ENCODE results near the gene PRKX. TPM values are rescaled to one million over a fixed set of nuclear protein-coding genes. Genes with fewer than 3 reads are reported as not detected.
"Not testable (repeated sequence)": the region's sequence is repeated elsewhere in the genome, so short reads cannot be mapped to it uniquely, and the experiment has no call there.

The PRKX gene
- polyA plus RNA-seq, 1 experiment, result 13.7 TPM

DNA sequence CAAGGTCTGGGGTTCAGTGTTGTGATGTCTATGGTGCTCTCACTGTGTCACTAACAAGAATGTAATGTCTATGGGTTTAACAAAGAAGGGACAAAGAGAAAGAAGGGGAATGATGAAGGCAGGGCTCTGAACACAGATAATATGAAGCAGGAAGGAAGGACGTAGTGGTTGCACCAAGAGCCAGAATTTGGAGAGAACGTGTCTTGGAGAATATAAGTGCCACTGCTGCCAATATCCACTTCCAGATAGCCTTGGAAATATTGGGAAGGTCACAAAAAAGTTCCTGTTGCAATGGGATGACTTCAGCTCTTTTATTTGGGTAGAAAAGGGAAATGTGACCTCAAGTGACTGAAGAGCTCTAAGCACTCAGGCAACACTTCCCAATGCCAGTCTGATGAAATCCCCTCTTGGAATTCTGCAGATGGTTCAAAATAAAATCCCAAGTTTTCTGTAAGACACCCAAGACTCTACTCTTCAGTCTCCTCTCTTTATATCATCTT is 131.8 kb downstream of the PRKX start:
- ChIA-PET CTCF (no interaction called here), POLR2A (no interaction called here)
- TF ChIP-seq, protein P1, sequence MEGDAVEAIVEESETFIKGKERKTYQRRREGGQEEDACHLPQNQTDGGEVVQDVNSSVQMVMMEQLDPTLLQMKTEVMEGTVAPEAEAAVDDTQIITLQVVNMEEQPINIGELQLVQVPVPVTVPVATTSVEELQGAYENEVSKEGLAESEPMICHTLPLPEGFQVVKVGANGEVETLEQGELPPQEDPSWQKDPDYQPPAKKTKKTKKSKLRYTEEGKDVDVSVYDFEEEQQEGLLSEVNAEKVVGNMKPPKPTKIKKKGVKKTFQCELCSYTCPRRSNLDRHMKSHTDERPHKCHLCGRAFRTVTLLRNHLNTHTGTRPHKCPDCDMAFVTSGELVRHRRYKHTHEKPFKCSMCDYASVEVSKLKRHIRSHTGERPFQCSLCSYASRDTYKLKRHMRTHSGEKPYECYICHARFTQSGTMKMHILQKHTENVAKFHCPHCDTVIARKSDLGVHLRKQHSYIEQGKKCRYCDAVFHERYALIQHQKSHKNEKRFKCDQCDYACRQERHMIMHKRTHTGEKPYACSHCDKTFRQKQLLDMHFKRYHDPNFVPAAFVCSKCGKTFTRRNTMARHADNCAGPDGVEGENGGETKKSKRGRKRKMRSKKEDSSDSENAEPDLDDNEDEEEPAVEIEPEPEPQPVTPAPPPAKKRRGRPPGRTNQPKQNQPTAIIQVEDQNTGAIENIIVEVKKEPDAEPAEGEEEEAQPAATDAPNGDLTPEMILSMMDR (IDR thresholded peaks at IDR 0.05; ENCODE audit: low read depth, low read length), result no peak
- no peaks in the 10 kb centered on the region for H3K9me3 ChIP-seq (ENCODE audit: control insufficient read depth, insufficient read depth, low read length)
- no peaks in the 10 kb centered on the region for H3K27me3 ChIP-seq (ENCODE audit: control insufficient read depth, insufficient read depth, low read length)
- no peak overlapping the region for H3K4me3 ChIP-seq (ENCODE audit: low read depth, low read length)
- DNase-seq (ENCODE audit: low read depth, low spot score), result no peak
- no peak overlapping the region for H3K27ac ChIP-seq (ENCODE audit: low read depth, low read length)

DNA sequence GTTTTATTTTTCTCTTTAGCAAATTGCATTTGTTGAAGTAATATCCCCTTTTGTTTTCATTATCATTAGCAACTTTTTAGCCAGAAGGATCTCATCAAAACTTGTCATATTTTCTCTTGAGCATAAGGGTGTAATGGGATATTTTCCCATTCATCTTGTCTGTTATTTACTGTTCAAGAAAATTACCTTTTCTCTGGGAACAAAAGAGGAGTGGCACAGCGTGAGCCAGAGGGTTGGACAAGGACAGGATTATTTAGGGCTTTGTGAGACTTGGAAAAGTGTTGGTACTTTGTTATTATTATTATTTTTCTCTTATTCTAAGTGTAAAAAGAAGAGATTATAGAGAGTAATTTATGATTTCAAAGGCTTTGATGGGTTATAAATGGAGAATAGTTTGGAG is 135.9 kb downstream of the PRKX start:
- CTCF ChIA-PET, result no interaction called here
- POLR2A ChIA-PET, result interaction anchor here (1.0 kb wide), 1 partner anchor 28 kb away, joined by 4 read pairs; no protein-coding TSS in a partner anchor
- Histone ChIP-seq H3K27ac (ENCODE audit: low read depth, low read length) (no peak overlapping the region), H3K4me3 (ENCODE audit: low read depth, low read length) (no peak overlapping the region), H3K27me3 (ENCODE audit: control insufficient read depth, insufficient read depth, low read length) (no peaks in the 10 kb centered on the region), H3K9me3 (ENCODE audit: control insufficient read depth, insufficient read depth, low read length) (no peaks in the 10 kb centered on the region)
- no peak for DNase-seq (ENCODE audit: low read depth, low spot score)
- TF ChIP-seq, protein P1 (IDR thresholded peaks at IDR 0.05; ENCODE audit: low read depth, low read length), result no peak

GRCh38 chrX:3576886-3577501 is 136.5 kb downstream of the PRKX start:
- no peak overlapping the region for H3K4me3 ChIP-seq (ENCODE audit: low read depth, low read length)
- DNase-seq (ENCODE audit: low read depth, low spot score), result peak; percentile 54
- ChIA-PET CTCF (no interaction called here), POLR2A (interaction anchor here (1.0 kb wide), 1 partner anchor 28 kb away, joined by 4 read pairs; no protein-coding TSS in a partner anchor)
- TF ChIP-seq, protein P1 (IDR thresholded peaks at IDR 0.05; ENCODE audit: low read depth, low read length), result no peak
- no peak overlapping the region for H3K27ac ChIP-seq (ENCODE audit: low read depth, low read length)
- H3K9me3 ChIP-seq (ENCODE audit: control insufficient read depth, insufficient read depth, low read length), result no peaks in the 10 kb centered on the region
- H3K27me3 ChIP-seq (ENCODE audit: control insufficient read depth, insufficient read depth, low read length), result no peaks in the 10 kb centered on the region

DNA sequence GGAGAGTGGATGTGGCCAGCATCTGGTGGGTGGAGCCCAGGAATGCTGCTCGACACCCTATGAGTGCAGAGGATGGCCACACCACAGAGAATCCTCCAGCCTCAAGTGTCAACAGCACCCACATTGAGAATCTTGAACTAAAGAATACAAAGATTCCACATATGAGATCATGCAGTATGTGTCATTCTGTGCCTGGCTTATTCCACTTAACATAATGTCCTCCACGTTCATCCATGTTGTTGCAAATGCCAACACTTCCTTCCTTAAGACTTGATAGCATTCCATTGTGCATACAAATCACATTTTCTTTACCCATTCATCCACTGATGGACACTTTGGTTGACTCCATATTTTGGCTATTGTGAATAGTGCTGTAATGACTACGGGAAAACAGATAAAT is 145.8 kb downstream of the PRKX start:
- H3K9me3 ChIP-seq (ENCODE audit: control insufficient read depth, insufficient read depth, low read length), result no peaks in the 10 kb centered on the region
- no peaks in the 10 kb centered on the region for H3K27me3 ChIP-seq (ENCODE audit: control insufficient read depth, insufficient read depth, low read length)
- H3K27ac ChIP-seq (ENCODE audit: low read depth, low read length), result no peak overlapping the region
- DNase-seq (ENCODE audit: low read depth, low spot score), result no peak
- ChIA-PET POLR2A (no interaction called here), CTCF (no interaction called here)
- no peak overlapping the region for H3K4me3 ChIP-seq (ENCODE audit: low read depth, low read length)
- TF ChIP-seq, protein P1 (IDR thresholded peaks at IDR 0.05; ENCODE audit: low read depth, low read length), result no peak

GRCh38 chrX:3563451-3563850 is 150.0 kb downstream of the PRKX start:
- CTCF ChIA-PET, result no interaction called here
- Histone ChIP-seq H3K27me3 (ENCODE audit: control insufficient read depth, insufficient read depth, low read length) (no peaks in the 10 kb centered on the region), H3K9me3 (ENCODE audit: control insufficient read depth, insufficient read depth, low read length) (no peaks in the 10 kb centered on the region), H3K4me3 (ENCODE audit: low read depth, low read length) (no peak overlapping the region), H3K27ac (ENCODE audit: low read depth, low read length) (no peak overlapping the region)
- POLR2A ChIA-PET, result no interaction called here
- TF ChIP-seq, protein P1 (IDR thresholded peaks at IDR 0.05; ENCODE audit: low read depth, low read length), result no peak
- no peak for DNase-seq (ENCODE audit: low read depth, low spot score)

DNA sequence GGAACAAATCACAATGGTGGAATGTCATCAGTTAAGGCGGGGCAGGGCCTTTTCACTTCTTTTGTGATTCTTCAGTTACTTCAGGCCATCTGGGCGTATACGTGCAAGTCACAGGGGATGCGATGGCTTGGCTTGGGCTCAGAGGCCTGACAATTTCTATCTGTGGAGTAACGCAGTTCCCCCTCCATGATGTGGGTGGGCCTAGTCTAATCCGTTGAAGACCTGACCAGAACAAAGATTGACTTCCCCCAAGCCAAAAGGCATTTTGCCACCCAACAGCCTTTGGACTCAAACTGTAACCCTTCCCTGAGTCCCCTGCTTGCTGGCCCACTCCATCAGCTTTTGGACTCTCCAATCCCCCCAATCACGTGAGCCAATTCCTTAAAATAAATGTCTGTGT is 153.4 kb downstream of the PRKX start:
- H3K27me3 ChIP-seq (ENCODE audit: control insufficient read depth, insufficient read depth, low read length); CTCF ChIA-PET; H3K4me3 ChIP-seq (ENCODE audit: low read depth, low read length); H3K27ac ChIP-seq (ENCODE audit: low read depth, low read length); DNase-seq (ENCODE audit: low read depth, low spot score); POLR2A ChIA-PET; H3K9me3 ChIP-seq (ENCODE audit: control insufficient read depth, insufficient read depth, low read length): not testable (repeated sequence)
